Neural crest cell (in vitro differentiated cells): ENCODE data around the gene RFX3. TPM values are rescaled to one million over a fixed set of nuclear protein-coding genes. Genes with fewer than 3 reads are reported as not detected.
A peak's percentile ranks its signal among the peaks of the same experiment; 100 is the strongest.

ENCODE experiments used
- DNase-seq: peaks from one replicate; pipeline ENCODE4 v3.0.0; 2021; ENCODE audit warnings: low read depth, mixed read lengths, low spot score
- H3K27ac Mint-ChIP-seq: one replicate; pipeline ENCODE4 v1.8.0; 2021; ENCODE audit warnings: mild to moderate bottlenecking, mixed read lengths; ENCODE audit not compliant: unreplicated experiment
- H3K27me3 Mint-ChIP-seq: 2 replicates; pipeline ENCODE4 v1.8.0; 2021; ENCODE audit warnings: low read depth, mild to moderate bottlenecking, mixed read lengths
- H3K36me3 Mint-ChIP-seq: 2 replicates; pipeline ENCODE4 v1.8.0; 2021; ENCODE audit warnings: low read depth, mild to moderate bottlenecking, mixed read lengths
- H3K4me1 Mint-ChIP-seq: 2 replicates; pipeline ENCODE4 v1.8.0; 2021; ENCODE audit warnings: mixed read lengths
- H3K4me3 Mint-ChIP-seq: one replicate; pipeline ENCODE4 v1.8.0; 2021; ENCODE audit warnings: mild to moderate bottlenecking, mixed read lengths
- H3K9me3 Mint-ChIP-seq: 2 replicates; pipeline ENCODE4 v1.8.0; 2021; ENCODE audit warnings: mixed read lengths
- total RNA-seq: library from RNA; stranded (reverse); gene quantifications from 2 replicates; pipeline ENCODE4 v1.2.1, GENCODE V29; 2021
- TF ChIP-seq, protein P1 (sequence below): fragments of 200-600 bp; sonication (generic); conservative IDR thresholded peaks from 2 replicates; pipeline ENCODE4 v1.5.0; 2021; ENCODE audit warnings: antibody characterized with exemption, mild to moderate bottlenecking

RFX3 gene
- total RNA-seq, 1 donor from 2014 or later: 46.9 TPM

DNA sequence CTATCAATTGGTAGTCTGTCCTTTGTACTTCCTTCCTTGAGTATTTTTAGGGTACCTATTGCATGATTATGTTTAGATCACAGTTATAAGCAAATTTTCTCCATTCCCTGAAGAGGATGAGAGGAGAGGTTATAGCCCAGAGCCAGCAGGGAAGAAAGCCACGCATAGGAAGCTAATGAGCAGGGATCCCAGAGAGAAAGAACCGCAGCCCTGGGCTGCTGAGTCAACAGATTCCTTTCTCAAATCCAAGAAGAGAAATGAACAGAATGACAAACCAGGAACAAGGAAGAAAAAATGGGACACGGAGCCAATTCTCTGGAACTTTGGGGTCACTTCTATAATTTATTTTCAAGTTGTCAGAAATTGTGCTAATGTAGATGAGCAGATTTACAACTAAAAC, 284.5 kb downstream of the RFX3 start:
- DNase-seq: no peak
- Mint-ChIP-seq H3K36me3 (peaks cover 11% of the 10 kb centered on the region), H3K4me3 (no peak overlapping the region), H3K27ac (peak overlapping the region; percentile 1), H3K9me3 (no peaks in the 10 kb centered on the region), H3K4me1 (no peaks in the 10 kb centered on the region), H3K27me3 (no peaks in the 10 kb centered on the region)
- TF ChIP-seq, protein P1, sequence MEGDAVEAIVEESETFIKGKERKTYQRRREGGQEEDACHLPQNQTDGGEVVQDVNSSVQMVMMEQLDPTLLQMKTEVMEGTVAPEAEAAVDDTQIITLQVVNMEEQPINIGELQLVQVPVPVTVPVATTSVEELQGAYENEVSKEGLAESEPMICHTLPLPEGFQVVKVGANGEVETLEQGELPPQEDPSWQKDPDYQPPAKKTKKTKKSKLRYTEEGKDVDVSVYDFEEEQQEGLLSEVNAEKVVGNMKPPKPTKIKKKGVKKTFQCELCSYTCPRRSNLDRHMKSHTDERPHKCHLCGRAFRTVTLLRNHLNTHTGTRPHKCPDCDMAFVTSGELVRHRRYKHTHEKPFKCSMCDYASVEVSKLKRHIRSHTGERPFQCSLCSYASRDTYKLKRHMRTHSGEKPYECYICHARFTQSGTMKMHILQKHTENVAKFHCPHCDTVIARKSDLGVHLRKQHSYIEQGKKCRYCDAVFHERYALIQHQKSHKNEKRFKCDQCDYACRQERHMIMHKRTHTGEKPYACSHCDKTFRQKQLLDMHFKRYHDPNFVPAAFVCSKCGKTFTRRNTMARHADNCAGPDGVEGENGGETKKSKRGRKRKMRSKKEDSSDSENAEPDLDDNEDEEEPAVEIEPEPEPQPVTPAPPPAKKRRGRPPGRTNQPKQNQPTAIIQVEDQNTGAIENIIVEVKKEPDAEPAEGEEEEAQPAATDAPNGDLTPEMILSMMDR: no peak

DNA sequence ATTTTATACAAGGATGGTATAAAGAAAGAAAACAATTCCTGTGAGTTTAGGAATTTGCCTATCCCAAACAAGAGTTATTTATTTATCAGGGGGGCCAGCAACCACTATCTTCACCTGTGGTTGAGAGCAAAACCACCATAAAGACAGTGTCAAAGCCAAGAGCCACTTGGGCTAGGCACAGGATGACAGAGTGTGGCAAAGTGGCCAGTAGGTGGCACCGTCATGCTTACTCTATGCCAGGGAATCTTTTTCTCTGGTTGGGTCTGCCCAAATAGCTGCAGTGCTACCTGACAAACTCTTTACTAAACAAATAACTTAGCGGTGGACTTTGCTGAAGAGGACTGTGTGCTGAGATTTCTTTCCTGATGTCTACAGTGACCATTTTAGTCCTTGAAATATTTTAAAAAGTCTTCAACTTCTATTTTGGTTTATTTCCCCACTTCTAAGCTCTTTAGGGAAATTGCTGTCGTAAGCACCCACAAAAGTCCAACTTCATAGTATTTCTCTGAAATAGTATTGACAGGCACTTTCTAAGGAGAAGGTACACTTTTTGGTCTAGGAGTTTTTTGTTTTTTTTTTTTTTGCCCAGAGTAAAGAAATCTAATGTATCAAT, 285.0 kb downstream of the RFX3 start:
- peak; percentile 51 for DNase-seq
- H3K4me1 Mint-ChIP-seq: no peaks in the 10 kb centered on the region
- H3K9me3 Mint-ChIP-seq: no peaks in the 10 kb centered on the region
- H3K36me3 Mint-ChIP-seq: peaks cover 13% of the 10 kb centered on the region
- TF ChIP-seq, protein P1: peak; percentile 75
- H3K27ac Mint-ChIP-seq: peak overlapping the region; percentile 1
- H3K4me3 Mint-ChIP-seq: no peak overlapping the region
- no peaks in the 10 kb centered on the region for H3K27me3 Mint-ChIP-seq

DNA sequence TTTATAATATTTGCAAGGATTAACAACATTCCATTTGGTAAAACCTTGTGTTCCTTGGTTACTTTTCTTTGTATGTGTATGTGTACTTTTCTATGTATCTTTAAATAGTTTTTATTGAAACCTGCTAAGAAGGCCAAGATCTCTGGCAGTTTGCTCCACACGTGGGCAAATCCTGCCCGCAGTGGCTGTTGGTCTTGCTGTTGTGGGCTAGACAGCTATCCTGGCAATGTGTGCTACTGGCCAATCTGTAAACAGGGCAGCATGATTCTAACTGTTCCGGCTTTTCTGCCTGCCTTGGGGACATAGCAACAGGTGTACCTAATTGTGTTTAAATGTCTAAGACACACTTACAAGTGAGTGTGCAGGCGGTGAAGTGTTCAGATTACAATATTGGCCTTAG, 286.6 kb downstream of the RFX3 start:
- Mint-ChIP-seq H3K4me1 (no peaks in the 10 kb centered on the region), H3K9me3 (no peaks in the 10 kb centered on the region), H3K4me3 (no peak overlapping the region), H3K27me3 (no peaks in the 10 kb centered on the region), H3K36me3 (peaks cover 9% of the 10 kb centered on the region), H3K27ac (no peak overlapping the region)
- TF ChIP-seq, protein P1: no peak
- no peak for DNase-seq

DNA sequence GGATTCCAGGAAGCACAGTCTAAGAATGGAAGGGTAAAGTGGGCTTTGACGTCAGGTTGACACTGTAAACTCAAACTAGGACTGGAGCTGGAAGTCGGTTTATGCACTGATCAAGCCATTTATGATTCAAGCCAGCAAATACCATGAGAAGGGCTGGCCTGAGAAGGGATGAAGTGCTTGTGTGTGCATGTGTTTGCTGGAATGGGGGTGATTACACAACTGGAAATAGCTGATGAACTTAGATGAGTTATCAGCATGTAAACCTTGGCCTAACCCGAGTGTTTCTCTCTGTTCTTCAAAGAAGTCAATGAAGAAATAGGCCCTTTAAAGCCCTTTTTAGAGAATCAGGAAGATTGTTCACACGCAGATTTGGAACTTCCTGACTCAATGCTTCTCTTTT, 287.6 kb downstream of the RFX3 start:
- no peak for DNase-seq
- H3K9me3 Mint-ChIP-seq: no peaks in the 10 kb centered on the region
- no peaks in the 10 kb centered on the region for H3K4me1 Mint-ChIP-seq
- peaks cover 9% of the 10 kb centered on the region for H3K36me3 Mint-ChIP-seq
- no peak overlapping the region for H3K4me3 Mint-ChIP-seq
- TF ChIP-seq, protein P1: no peak
- no peaks in the 10 kb centered on the region for H3K27me3 Mint-ChIP-seq
- H3K27ac Mint-ChIP-seq: no peak overlapping the region

DNA sequence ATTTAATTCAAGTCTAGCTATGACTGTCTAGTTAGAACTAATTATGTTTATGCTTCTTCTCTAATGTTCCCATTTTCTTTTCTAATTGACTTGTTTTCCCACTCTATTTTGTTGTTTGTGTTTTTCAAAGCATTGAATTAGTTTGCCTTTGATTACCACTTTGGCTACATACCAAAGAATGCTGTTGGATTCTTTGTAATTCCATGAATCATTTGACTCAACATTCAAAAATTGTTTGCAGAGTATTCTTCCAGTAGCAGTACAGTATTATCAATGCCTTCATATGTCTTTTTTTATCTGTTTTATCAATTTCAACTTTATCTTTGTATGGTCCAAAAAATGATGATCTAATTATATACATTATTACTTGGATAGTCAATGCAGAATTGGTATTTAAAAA, 288.7 kb downstream of the RFX3 start:
- no peaks in the 10 kb centered on the region for H3K9me3 Mint-ChIP-seq

More for the DNA sequence above, 288.7 kb downstream of the RFX3 start:
- H3K27me3 Mint-ChIP-seq: no peaks in the 10 kb centered on the region
- H3K4me3 Mint-ChIP-seq: no peak overlapping the region
- peaks cover 9% of the 10 kb centered on the region for H3K36me3 Mint-ChIP-seq
- TF ChIP-seq, protein P1: no peak
- H3K4me1 Mint-ChIP-seq: no peaks in the 10 kb centered on the region
- no peak overlapping the region for H3K27ac Mint-ChIP-seq
- no peak for DNase-seq
